Left lung (tissue), 10 donors: ENCODE data around the gene CSRNP3. TPM values are rescaled to one million over a fixed set of nuclear protein-coding genes. Genes with fewer than 3 reads are reported as not detected.
A peak's percentile ranks its signal among the peaks of the same experiment; 100 is the strongest.

ENCODE experiments used
- ATAC-seq: fragments of 200-7000 bp; cut with Tn5 transposase; one replicate; pipeline ENCODE4 v1.9.1; 2020; ENCODE audit warnings: moderate library complexity
- DNase-seq, 4 donors: peaks; one replicate each; pipeline ENCODE4 v3.0.0-alpha.2; 2013 to 2020
- H3K27ac ChIP-seq, 2 donors: fragments of 200-600 bp; sonication (generic) in 1 of 2; one replicate each; pipeline versions ENCODE4 v1.5.0 to v1.8.0; 2020 to 2021
- H3K27me3 ChIP-seq, 2 donors: fragments of 200-600 bp; sonication (generic) in 1 of 2; one replicate each; pipeline versions ENCODE4 v1.5.0 to v1.8.0; 2020 to 2021
- H3K36me3 ChIP-seq, 2 donors: fragments of 200-600 bp; sonication (generic) in 1 of 2; one replicate each; pipeline versions ENCODE4 v1.5.0 to v1.8.0; 2020 to 2021
- H3K4me1 ChIP-seq, 2 donors: fragments of 200-600 bp; one replicate each; pipeline ENCODE4 v1.8.0; 2021
- H3K4me3 ChIP-seq, 2 donors: fragments of 200-600 bp; sonication (generic) in 1 of 2; one replicate each; pipeline versions ENCODE4 v1.5.0 to v1.8.0; 2020 to 2021; ENCODE audit warnings: mild to moderate bottlenecking in 1 of 2
- H3K9me3 ChIP-seq, 2 donors: fragments of 200-600 bp; sonication (generic) in 1 of 2; one replicate each; pipeline versions ENCODE4 v1.5.0 to v1.8.0; 2020 to 2021
- CTCF ChIP-seq, 2 donors: fragments of 200-600 bp; sonication (generic) in 1 of 2; IDR thresholded peaks; one replicate each; pipeline versions ENCODE4 v1.5.0 to v1.8.0; 2021; ENCODE audit warnings: antibody characterized with exemption in 2 of 2
- intact Hi-C, 2 donors: fragments of 100-400 bp; cut with DNase I; formaldehyde crosslinking; loops; one replicate each; pipeline versions ENCODE4 v1.11.2 to v1.14.2; 2022
- polyA plus RNA-seq, 6 donors: library from polyadenylated mRNA; unstranded; fragments of 120-200 nt; gene quantifications; one replicate each; pipeline ENCODE4 v1.2.1, GENCODE V29; 2013; ENCODE audit not compliant: insufficient read length in 6 of 6
- total RNA-seq, 2 donors: library from RNA; stranded (reverse); fragmentation: NEBNext Ultra II Directional; extraction: Animal tissue kit (Norgen Biotek cat#: 25700); gene quantifications; one replicate each; pipeline ENCODE4 v1.2.1, GENCODE V29; 2021
- donor health status: DM: no; HTN: yes; CAD: no.
- donor health status: DM: no; HTN: no; CAD: no.

The CSRNP3 gene
- total and polyA plus RNA-seq, 8 donors: 1.5 to 11.4 (median 8.3) TPM

GRCh38 chr2:165561516-165561915 lies 92.0 kb downstream of the CSRNP3 start:
- DNase-seq: peak in 2 of 4 donors; percentile 36 to 49
- intact Hi-C loops: no loop called here

GRCh38 chr2:165562233-165562632 lies 92.7 kb downstream of the CSRNP3 start:
- intact Hi-C loops: no loop called here
- Histone ChIP-seq H3K4me1 (no peaks in the 10 kb centered on the region), H3K9me3 (no peaks in the 10 kb centered on the region), H3K4me3 (no peak overlapping the region), H3K36me3 (no peaks in the 10 kb centered on the region), H3K27ac (no peak overlapping the region), H3K27me3 (no peaks in the 10 kb centered on the region)
- ATAC-seq (no peak), DNase-seq (peak in 2 of 4 donors; percentile 85 to 87)
- TF ChIP-seq CTCF (IDR thresholded peaks at IDR 0.05): no peak

More at GRCh38 chr2:165561516-165561915, 92.0 kb downstream of the CSRNP3 start:
- no peaks in the 10 kb centered on the region for H3K27me3 ChIP-seq
- no peak for TF ChIP-seq CTCF (IDR thresholded peaks at IDR 0.05)
- H3K9me3 ChIP-seq: no peaks in the 10 kb centered on the region
- no peak overlapping the region for H3K27ac ChIP-seq
- H3K4me1 ChIP-seq: no peaks in the 10 kb centered on the region
- ATAC-seq: no peak
- no peak overlapping the region for H3K4me3 ChIP-seq
- H3K36me3 ChIP-seq: no peaks in the 10 kb centered on the region

GRCh38 chr2:165563468-165564225 lies 94.1 kb downstream of the CSRNP3 start:
- no peak overlapping the region for H3K4me3 ChIP-seq
- no peaks in the 10 kb centered on the region for H3K4me1 ChIP-seq
- DNase-seq: no peak
- H3K27ac ChIP-seq: no peak overlapping the region
- H3K9me3 ChIP-seq: no peaks in the 10 kb centered on the region
- intact Hi-C loops: no loop called here
- no peak for ATAC-seq
- no peaks in the 10 kb centered on the region for H3K27me3 ChIP-seq
- no peak for TF ChIP-seq CTCF (IDR thresholded peaks at IDR 0.05)
- H3K36me3 ChIP-seq: no peaks in the 10 kb centered on the region

GRCh38 chr2:165566008-165566407 lies 96.5 kb downstream of the CSRNP3 start:
- no peaks in the 10 kb centered on the region for H3K9me3 ChIP-seq
- intact Hi-C loops: no loop called here
- no peak for TF ChIP-seq CTCF (IDR thresholded peaks at IDR 0.05)
- no peaks in the 10 kb centered on the region for H3K27me3 ChIP-seq
- no peak overlapping the region for H3K27ac ChIP-seq
- H3K36me3 ChIP-seq: no peaks in the 10 kb centered on the region
- no peak overlapping the region for H3K4me3 ChIP-seq
- no peaks in the 10 kb centered on the region for H3K4me1 ChIP-seq
- DNase-seq: no peak
- ATAC-seq: no peak

GRCh38 chr2:165567273-165567672 lies 97.8 kb downstream of the CSRNP3 start:
- no peak for ATAC-seq
- no peak for TF ChIP-seq CTCF (IDR thresholded peaks at IDR 0.05)

More at GRCh38 chr2:165567273-165567672, 97.8 kb downstream of the CSRNP3 start:
- DNase-seq: no peak
- H3K27ac ChIP-seq: no peak overlapping the region
- no peaks in the 10 kb centered on the region for H3K9me3 ChIP-seq
- no peaks in the 10 kb centered on the region for H3K36me3 ChIP-seq
- H3K27me3 ChIP-seq: no peaks in the 10 kb centered on the region
- intact Hi-C loops: no loop called here
- no peaks in the 10 kb centered on the region for H3K4me1 ChIP-seq
- no peak overlapping the region for H3K4me3 ChIP-seq
